Stimulated activated CD4-positive, alpha-beta T cell treated with anti-CD3 and anti-CD28 coated beads, Interleukin-4, amount 100 ng/mL, for 24 hours (primary cell): ENCODE results near the gene PNPLA2.

Source experiments
- DNase-seq: peaks from one replicate; pipeline ENCODE4 v3.0.0-alpha.2; 2020

The PNPLA2 gene

DNA sequence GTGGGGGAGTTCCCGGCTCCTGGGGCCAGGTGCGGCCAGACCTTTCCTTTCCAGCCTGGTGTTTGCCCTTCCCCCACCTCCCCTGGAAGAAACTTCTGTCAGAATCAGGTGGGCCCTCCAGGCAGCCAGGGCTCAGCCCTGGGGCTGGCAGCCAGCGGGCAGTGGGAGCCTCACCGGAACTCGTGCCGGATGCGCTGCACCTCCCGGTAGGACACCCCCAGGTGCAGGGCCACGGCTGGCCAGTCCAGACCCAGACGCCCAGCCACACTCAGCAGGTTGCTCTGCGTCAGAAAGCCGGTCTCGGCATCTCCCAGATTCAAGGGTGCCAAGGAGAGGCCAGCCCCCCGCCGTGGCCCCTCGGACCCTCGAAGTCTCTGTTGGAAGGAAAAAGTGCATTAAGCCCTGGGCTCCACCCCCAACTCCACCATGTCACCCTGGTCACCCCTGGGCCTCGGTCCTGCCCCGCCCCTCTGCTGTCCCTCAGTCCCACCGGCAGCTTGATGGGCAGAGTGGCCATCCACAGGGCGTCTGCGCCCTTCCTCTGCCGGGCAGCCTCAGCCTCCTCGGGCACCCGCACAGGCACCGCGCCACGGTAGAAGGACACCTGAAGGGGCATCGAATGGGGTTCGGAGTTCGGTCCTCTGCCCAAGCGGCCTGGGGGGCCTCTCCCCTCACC lies 18.9 kb upstream of the PNPLA2 start:
- no peak for DNase-seq

DNA sequence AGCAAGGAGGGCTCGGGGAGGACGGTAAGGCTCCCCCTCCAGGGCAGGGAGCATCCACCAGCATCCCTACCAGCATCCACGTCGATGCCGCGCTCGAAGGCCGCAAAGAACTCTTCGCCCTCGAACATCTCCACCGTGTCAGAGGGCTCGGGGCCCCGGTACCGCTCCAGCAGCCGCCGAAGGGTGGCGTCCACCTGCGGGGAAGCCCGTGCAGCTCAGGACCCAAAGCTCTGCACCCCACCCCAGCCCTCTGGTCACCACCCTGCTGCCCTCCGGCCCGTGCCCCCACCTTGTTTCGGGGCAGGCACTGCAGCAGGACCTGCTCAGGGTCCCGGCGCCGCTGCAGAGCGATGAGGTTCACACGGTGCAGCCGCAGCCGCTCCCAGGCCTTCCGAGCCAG lies 18.2 kb upstream of the PNPLA2 start:
- no peak for DNase-seq

DNA sequence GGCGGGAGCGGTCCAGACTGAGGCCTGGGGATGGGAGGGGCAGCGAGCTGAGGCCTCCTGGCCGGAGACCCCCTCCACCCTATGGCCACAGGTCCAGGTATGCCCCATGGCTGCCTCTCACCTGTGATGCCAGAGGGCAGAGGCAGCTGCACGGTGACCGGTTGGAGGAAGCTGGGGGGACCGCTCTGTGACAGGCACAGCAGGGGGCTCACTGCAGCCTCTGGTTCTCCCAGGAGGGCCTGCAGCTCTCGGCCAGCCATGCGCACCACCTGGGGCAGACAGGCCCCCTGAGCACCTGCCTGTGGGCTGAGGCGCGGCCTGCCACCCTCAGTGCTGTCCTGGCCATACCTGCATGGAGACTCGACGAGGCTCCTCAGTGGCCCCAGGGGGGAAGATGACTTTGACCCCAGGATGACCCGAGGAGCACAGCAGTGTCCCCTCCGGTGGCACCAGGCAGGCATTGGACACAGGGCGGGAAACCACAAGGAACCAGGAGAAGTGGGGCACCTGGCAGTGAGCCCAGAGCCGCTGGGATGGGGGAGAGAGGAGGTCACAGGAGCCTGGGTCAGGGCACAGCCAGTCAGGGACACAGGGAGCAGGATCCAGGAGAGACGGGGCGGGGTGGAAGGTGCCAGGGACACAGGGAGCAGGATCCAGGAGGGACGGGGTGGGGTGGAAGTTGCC lies 17.5 kb upstream of the PNPLA2 start:
- DNase-seq, result no peak

DNA sequence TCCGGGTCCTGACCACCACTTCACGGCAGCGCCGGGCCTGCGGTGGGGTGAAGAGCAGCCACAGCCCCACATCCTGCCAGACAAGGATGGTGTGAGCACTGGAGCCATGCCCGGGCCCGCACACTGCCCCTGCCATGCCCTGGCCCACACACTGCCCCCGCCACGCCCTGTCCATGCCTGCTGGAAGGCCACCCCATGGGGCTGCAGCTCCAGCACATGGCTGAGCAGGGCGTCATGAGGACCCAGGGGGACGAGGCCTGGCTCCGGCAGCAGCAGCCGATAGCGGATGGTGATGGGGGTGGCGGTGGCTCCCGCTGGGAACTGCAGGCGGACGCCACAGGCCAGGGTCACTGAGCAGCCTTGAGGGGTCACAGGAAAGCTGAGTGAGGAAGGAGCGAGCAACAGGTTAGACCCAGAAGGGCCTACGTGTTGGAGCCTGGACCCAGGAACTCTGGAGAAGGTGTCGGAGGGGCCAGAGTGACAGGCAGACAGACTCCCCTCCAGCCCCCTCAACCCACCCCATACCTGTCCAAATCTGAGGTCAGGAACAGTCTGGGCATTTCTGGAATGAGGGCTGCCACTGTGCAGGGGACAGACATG lies 16.6 kb upstream of the PNPLA2 start:
- DNase-seq, result no peak

DNA sequence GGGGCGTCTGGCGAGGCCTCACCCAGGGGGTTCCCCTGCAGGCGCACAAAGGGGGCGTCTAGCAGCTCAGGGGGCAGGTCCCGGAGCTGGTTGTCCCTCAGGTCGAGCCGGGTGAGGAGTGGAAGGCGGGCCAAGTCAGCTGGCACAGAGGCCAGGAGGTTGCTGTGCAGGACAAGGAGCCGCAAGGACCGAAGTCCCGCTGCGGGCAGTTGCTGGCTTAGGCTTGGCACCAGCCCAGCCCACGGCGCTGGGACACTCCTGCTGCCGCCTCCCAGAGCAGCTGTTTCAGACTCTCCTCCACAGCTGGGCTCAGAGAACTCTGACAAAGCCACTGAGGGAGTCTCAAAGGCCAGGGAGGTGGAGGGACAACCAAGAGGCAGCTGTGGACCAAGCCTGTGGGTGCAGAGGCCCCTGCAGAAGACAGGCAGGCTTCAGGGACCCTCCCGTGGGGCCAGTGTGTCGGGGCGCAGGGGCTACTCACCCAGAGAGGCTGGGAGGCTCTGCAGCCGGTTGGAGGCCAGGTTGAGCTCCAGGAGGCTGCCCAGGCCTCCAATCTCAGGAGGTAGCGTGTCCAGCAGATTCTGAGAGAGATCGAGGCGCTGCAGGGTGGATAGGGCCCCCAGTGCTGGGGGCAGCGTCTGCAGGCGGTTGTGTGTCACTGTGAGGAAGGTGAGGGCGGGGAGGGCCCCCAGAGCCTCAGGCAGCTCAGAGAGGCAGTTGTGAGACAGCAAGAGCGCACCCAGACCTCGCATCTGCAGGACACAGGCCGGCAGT lies 15.8 kb upstream of the PNPLA2 start:
- no peak for DNase-seq

DNA sequence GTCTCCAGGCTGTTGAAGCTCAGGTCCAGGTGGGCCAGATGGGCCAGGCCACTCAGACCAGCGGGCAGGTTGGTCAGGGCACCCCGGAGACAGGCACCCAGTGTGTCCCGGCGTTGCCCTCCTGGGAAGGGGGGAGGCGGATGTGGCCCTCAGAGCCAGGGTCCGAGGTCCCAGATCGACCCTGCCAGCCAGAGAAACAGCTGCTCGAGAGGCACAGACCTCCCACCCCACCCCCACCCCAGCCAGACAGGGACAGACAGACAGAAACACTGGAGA lies 15.3 kb upstream of the PNPLA2 start:
- no peak for DNase-seq

DNA sequence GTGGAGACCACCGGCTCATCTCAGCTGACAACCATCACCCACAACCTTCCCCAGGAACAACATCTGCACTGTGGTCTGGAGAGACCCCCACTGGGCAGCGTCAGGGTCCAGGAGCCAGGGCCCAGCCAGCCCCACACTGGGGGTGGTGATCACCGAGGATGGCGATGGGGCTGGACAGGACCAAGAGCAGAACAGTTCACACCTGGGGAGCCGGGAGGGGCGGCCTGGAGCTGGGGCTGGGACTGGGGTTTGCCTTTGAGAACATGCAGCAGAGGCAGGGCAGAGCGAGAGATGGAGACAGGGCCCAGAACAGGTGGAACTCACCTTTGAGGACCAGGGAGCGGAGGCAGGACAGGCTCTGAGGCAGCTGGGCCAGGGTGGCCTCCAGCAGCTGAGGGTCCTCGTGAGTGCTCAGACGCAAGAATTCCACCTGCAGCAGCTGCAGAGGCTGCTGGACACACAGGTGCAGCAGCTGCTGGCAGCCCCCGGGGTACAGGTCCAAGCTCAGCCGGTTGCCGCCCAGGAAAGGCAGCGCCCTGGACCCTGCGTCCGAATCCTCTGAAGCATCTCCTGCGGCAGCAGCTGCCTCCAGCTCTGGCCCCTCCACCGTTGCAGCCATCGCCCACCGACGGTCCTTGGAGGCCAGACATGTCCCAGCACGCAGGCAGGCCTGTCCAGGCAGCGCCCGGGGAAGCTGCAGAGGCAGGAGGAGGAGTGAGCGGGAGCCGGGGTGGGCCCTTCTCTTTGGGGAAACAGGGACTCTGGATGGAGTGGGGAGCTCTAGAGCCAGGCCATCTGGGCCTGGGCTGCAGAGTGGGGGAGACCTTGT lies 14.7 kb upstream of the PNPLA2 start:
- no peak for DNase-seq

DNA sequence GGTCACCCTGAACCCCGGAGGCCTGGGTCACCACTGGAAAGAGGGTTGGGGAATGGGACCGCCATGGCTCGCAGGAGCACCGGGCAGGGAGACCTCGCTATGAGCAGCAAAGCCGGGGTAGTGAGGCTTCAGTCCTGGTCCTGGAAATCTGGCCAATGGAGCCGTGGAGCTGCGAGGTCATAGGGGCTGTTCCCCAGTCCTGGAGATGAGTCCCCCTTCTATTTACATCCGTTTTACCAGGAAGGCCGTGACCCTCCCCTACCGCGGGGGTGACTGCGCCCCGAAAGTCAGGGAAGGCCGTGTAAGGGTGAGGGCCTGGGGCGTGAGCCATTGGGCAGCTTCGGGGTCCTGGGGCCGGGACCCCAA lies 14.1 kb upstream of the PNPLA2 start:
- DNase-seq, result no peak

DNA sequence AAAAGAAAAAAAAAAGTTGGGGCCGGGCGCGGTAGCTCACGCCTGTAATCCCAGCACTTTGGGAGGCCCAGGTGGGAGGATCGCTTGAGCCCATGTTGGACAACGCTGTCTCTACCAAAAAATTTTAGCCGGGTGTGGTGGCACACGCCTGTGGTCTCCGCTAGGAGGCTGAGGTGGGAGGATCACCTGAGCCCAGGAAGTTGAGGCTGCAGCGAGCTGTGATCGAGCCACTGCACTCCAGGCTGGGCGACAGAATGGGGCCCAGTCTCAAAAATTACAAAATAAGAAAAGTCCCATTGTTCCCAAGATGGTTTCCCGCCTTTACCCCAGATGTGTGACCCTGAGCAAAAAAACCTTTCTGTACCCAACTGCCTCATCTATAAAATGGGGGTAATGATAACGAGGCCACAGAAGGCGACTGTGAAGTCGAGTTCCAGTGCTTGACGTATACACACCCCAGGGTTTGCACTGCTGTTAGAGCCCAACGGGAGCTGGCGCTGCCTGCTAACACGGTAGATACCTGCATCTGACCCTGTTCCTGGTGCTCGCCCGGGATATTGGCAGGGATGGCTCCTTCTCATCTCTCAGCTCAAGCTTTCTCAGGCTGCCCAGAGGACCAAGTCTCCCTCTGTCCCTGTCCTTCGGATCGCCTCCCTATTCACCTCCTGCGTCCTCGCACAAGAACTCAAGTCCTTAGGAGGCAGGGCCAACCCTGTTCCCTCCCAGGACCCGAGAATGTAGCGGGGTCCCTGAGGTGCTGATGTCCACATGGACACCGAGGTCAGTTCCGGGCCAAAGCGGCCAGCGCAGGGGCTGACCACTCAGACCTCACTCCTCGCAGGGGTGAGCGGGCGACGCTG lies 10.1 kb upstream of the PNPLA2 start:
- no peak for DNase-seq

DNA sequence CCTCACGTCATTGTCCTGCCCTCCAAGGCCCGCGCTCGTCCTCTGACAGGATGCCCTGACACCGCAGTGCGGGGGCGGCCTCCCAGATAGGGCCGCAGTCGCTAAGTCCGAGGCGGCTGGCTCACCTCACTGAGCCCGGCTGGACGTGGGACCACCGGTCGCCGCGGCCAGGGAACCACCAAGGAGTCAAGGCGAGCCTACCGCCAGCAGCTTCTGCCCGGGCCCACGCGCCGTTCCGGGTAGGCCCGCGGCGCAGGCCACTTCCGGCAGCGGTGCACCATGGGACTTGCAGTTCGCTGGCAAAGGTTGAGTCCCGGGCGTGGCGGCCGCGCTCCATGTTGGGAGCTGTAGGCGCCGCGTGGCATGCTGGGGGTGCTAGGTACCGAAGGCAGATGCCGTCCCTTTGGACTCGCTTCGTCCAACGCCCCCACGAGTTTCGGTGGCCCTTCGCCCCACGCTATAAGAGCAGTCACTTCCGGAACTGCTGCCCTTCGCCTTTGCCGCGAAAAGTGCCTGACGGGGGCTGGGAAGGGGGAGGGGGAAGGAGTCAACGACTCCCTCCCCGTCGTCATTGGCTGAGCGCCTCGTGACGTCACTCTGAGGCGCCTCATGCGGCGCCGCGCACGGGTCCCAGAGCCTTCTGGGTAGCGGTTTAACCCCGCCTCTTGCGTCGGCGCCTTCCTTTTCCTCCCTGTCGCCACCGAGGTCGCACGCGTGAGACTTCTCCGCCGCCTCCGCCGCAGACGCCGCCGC lies 9.3 kb upstream of the PNPLA2 start, which contains the start of gene RPLP2:
RPLP2 (plus strand) TSS at position 681 of the 753 bp plus-strand sequence. CDS start 268 bp downstream, outside the sequence.
- peak; percentile 97 for DNase-seq

DNA sequence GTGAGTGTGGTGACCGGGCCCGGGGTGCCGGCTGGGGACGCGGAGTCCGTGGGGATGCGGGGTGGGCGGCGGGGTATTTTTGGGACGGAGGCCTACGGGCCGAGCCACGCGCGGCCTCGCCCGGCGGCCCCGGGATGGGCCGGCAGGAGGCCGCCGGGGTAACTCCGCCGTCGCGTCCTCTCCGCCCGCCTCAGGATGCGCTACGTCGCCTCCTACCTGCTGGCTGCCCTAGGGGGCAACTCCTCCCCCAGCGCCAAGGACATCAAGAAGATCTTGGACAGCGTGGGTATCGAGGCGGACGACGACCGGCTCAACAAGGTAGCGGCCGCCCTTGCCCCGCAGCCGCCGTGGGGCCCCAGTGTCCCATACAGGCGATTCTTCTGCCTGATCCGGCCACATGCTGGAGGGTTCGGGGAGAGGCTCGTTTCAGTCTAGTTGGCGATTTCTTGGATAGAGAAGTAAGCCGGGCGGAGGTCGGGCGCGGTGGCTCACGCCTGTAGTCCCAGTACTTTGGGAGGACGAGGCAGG lies 8.6 kb upstream of the PNPLA2 start:
- DNase-seq, result no peak

DNA sequence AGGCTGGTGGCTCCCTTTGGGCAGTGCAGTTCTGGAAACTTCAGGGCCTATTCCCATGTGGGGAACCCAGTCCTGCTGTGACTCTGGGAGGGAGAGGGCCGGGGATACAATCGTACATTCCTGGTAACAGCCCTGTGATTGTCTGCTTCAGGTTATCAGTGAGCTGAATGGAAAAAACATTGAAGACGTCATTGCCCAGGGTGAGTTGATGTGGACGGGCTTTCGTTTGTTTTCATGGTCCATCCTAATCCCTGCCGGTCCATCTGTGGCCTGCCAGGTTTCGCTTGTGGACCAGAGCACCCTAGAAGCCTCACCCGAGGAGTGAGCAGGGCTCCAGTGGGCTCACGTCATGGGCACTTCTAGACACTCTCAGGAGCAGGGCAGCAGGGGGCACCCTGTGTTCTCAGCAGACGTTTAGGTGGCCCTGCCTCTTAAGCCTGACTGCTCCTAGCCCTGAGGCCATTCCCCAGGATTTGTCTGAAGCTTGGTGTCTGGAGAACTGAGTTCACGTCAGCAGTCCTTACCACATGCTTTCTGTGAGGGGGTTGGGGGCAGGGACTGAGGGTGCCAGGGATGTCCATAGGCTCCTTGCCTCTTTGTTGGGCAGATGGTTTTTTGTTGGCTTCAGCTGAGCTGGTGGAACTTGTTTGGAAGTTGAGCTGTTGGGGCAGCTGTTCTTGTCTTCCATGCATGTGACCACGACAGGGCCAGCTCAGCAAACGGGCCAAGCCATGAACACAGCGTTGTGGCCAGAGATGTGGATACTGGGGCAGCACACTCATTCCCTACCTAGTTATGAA lies 7.1 kb upstream of the PNPLA2 start:
- no peak for DNase-seq

DNA sequence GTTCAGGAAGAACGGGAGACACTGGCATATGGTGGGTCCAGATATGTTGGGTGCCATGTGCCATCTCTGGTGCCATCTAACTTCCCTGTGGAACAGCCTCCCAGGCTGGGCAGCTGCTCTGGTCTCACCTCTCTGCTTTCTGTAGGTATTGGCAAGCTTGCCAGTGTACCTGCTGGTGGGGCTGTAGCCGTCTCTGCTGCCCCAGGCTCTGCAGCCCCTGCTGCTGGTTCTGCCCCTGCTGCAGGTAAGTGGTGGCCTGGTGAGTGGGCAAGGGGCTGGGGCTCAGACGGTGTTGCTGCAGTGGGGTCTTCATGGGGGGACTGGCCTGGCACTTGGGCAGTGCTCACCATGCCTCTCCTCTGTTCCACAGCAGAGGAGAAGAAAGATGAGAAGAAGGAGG lies 6.3 kb upstream of the PNPLA2 start:
- no peak for DNase-seq

DNA sequence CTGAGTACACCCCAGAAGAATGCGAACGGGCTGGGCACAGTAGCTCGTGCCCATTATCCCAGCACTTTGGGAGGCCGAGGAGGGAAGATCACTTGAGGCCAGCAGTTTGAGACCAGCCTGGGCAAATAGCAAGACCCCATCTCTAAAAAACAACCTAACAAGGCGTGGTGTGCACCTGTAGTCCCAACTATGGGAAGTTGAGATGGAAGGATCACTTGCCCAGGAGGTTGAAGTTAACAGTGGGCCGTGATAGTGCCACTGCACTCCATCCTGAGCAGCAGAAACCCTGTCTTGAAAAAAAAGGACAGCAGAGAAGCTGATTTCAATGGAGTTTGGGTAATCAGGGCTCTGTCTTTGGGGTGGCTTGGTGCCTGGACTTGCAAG lies 5.7 kb upstream of the PNPLA2 start:
- no peak for DNase-seq

DNA sequence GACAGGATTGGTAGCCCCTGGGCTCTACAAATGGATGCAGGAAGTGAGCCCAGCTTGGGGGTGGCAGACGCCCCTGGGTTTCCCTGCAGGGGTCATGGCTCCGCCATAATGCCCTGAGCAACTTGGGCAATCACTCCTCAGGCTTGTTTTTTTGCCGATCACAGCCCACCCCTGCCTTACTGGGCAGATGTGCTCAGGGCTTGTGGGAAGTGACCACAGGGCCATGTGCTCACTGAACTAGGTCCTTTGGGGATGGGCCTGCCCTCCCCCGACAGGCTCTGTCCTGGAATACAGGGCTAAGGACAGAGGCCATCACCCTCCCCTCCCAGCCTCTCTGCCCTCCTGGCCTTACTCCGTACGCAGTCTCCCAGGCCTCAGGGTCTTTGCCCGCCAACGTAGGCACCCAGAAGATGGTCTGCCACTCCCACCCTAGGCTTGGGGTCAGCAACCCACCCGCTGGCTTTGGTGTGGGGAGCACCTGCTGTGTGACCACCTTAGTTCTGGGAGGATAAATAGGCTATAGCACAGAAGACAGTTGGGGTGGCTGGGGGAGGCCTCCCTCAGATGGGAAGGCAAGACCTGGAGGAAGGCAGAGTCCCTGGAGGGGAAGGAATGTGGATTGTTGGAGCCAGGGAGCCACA lies 5.1 kb upstream of the PNPLA2 start:
- no peak for DNase-seq

DNA sequence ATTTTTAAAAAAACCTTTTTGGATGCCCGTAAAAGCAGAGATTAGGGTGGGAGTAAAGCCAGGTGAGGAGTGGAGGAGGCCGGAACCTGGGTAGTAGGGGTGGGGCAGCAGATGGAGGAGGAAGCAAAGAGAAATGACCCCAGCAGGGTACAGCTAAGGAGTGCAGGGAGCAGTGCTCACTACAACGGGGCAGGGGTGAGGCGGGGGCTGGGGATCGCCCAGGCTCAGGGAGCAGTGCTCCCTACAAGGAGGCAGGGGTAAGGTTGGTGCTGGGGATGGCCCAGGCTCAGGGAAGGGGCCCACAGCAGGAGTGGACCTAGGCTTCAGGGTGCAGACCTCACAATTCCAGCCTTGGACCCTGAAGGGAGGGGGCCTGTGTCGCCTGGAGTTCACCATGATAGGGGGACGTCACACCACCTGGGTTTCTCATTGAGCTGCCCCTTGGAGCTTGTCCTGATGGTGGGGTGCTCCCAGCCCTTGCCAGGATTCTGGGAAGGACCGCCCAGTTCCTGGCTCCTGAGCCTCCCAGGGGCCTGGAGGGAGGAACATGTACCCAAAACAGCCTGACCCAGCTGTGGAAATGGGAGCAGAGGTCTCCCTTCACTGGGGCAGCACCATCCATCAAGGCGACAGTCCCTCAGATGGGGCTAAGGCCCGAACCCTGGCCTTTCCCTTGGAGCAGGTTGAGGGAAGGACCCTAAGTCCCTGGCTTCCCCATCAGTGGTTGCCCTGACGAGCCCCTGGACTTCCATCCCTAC lies 2.9 kb upstream of the PNPLA2 start:
- no peak for DNase-seq

DNA sequence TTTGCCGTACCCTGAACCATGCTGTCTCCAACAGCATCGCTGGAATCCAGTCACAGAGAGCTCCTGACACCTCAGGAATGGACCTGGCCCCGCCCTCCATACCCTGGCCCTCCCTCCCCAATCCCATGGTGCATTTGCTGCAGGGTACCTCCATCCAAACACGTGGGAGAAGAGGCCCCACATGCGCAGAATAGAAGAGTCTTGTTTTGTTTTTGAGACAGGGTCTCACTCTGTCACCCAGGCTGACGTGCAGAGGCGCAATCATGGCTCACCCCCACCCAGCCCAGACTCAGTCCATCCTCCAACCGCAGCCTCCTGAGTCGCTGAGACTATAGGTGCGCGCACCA lies 2.3 kb upstream of the PNPLA2 start:
- DNase-seq, result no peak

DNA sequence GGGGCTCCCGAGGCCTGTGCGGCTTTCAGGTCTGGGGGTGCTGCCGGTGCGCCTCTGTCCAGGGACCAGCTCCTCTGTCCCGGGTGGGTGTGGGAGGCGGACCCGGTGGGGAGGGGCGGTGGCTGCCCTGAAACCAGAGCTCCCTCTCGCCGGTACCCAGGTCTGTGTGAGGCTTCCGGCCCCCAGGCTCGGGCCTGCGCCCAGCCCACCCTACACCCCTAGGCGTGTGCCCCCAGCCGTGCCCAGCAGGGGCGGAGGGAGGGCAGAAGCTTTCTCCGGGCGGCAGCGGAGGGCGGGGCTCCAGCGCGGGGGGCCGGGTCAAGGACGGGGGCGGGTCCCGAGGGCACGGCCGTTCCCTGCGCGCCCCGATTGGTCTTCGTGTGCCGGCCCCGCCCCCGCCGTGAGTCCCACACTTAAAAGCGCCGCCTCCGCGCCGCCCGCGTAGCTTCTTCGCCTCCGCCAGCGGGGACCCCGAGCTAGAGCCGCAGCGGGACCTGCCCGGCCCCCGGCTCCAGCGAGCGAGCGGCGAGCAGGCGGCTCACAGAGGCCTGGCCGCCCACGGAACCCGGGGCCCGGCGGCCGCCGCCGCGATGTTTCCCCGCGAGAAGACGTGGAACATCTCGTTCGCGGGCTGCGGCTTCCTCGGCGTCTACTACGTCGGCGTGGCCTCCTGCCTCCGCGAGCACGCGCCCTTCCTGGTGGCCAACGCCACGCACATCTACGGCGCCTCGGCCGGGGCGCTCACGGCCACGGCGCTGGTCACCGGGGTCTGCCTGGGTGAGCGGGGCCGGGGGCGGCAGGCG lies 616 bp downstream of the PNPLA2 start:
- peak; percentile 88 for DNase-seq
